ENCODE data around the gene SORBS1.

DNA sequence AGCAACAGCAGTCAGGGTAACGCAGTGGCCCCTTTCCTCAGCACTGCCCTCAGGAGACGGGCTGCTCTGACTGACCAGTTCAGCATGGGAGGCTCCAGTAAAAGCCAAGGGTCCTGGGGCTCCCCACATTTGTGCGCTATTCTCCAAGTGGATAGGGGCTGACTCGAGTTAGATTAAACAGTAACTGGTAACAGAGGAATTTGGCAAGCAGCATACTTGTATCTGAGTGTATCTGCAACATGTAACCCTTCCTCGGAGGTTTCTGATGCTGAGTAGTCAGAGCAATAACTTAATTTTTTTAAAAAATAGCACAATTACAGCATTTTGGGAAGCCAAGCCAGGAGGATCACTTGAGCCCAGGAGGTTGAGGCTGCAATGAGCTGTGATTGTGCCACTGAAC, 22.8 kb downstream of the SORBS1 start:
- TF ChIP-seq POLR2AphosphoS5 (IDR thresholded peaks at IDR 0.05) (no peak), POLR2A (IDR thresholded peaks at IDR 0.05) (no peak), EP300 (IDR thresholded peaks at IDR 0.05; ENCODE audit: low read depth) (no peak)
- TF ChIP-seq, protein P1, sequence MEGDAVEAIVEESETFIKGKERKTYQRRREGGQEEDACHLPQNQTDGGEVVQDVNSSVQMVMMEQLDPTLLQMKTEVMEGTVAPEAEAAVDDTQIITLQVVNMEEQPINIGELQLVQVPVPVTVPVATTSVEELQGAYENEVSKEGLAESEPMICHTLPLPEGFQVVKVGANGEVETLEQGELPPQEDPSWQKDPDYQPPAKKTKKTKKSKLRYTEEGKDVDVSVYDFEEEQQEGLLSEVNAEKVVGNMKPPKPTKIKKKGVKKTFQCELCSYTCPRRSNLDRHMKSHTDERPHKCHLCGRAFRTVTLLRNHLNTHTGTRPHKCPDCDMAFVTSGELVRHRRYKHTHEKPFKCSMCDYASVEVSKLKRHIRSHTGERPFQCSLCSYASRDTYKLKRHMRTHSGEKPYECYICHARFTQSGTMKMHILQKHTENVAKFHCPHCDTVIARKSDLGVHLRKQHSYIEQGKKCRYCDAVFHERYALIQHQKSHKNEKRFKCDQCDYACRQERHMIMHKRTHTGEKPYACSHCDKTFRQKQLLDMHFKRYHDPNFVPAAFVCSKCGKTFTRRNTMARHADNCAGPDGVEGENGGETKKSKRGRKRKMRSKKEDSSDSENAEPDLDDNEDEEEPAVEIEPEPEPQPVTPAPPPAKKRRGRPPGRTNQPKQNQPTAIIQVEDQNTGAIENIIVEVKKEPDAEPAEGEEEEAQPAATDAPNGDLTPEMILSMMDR (IDR thresholded peaks at IDR 0.05), result no peak
